ENCODE measurements around the gene SEMG1. TPM values are rescaled to one million over a fixed set of nuclear protein-coding genes. Genes with fewer than 3 reads are reported as not detected.

The SEMG1 gene
- total RNA-seq, 4 donors from 2014 or later: 0.27 TPM; not detected in 3

- in situ Hi-C loops (cut with MboI; ENCODE audit: low pct_ligation_motif_present in 1 of 4, low pct_unique_long_range_greater_than_20kb in 1 of 4, low sequenced_read_pairs in 3 of 4) (no loop called here), intact Hi-C loops (cut with DNase I; ENCODE audit: low total_unique reads) (no loop called here)
- H3K36me3 ChIP-seq: no peaks in the 10 kb centered on the region
- peaks cover 0 to under 1% (median 0%) of the 10 kb centered on the region in 4 donors for H3K4me1 ChIP-seq
- peaks cover 45% of the 10 kb centered on the region for H3K27me3 ChIP-seq
- TF ChIP-seq CTCF (IDR thresholded peaks at IDR 0.05): no peak
- no peak for TF ChIP-seq POLR2A (IDR thresholded peaks at IDR 0.05)
- no peak for TF ChIP-seq EP300 (IDR thresholded peaks at IDR 0.05; ENCODE audit: low read depth)
- TF ChIP-seq POLR2AphosphoS5 (IDR thresholded peaks at IDR 0.05): no peak
- no peak overlapping the region for H3K4me3 ChIP-seq
- no peaks in the 10 kb centered on the region for H3K9me3 ChIP-seq
- H3K27ac ChIP-seq: no peak overlapping the region
- no peak for DNase-seq
Observed at GRCh38 chr20:45248609-45249008, 41.8 kb downstream of the SEMG1 start.

GRCh38 chr20:45251884-45252560 lies 45.2 kb downstream of the SEMG1 start:
- Histone ChIP-seq H3K27ac (no peak overlapping the region), H3K36me3 (no peaks in the 10 kb centered on the region), H3K9me3 (no peaks in the 10 kb centered on the region), H3K27me3 (peaks cover 13% of the 10 kb centered on the region), H3K4me3 (no peak overlapping the region), H3K4me1 (peaks cover 5 to 18% (median 14%) of the 10 kb centered on the region in 4 donors)
- WGBS, 2 donors (ENCODE audit: low coverage in 1 of 2): 52 to 57% methylated on average over 5 of the region's 5 CpGs
- in situ Hi-C loops (cut with MboI; ENCODE audit: low pct_ligation_motif_present in 1 of 4, low pct_unique_long_range_greater_than_20kb in 1 of 4, low sequenced_read_pairs in 3 of 4) (no loop called here), intact Hi-C loops (cut with DNase I; ENCODE audit: low total_unique reads) (no loop called here)
- no peak for DNase-seq
- TF ChIP-seq POLR2A (IDR thresholded peaks at IDR 0.05) (no peak), EP300 (IDR thresholded peaks at IDR 0.05; ENCODE audit: low read depth) (no peak), POLR2AphosphoS5 (IDR thresholded peaks at IDR 0.05) (no peak), CTCF (IDR thresholded peaks at IDR 0.05) (no peak)

GRCh38 chr20:45253261-45253660 lies 46.4 kb downstream of the SEMG1 start:
- TF ChIP-seq POLR2AphosphoS5 (IDR thresholded peaks at IDR 0.05) (no peak), CTCF (IDR thresholded peaks at IDR 0.05) (no peak), EP300 (IDR thresholded peaks at IDR 0.05; ENCODE audit: low read depth) (no peak), POLR2A (IDR thresholded peaks at IDR 0.05) (no peak)
- Histone ChIP-seq H3K36me3 (no peaks in the 10 kb centered on the region), H3K9me3 (no peaks in the 10 kb centered on the region), H3K27me3 (peaks cover 5% of the 10 kb centered on the region), H3K4me1 (peaks cover 5 to 18% (median 14%) of the 10 kb centered on the region in 4 donors), H3K27ac (no peak overlapping the region), H3K4me3 (no peak overlapping the region)
- in situ Hi-C loops (cut with MboI; ENCODE audit: low pct_ligation_motif_present in 1 of 4, low pct_unique_long_range_greater_than_20kb in 1 of 4, low sequenced_read_pairs in 3 of 4) (no loop called here), intact Hi-C loops (cut with DNase I; ENCODE audit: low total_unique reads) (no loop called here)
- 93 to 100% methylated on average over 1 to 4 of the region's 4 CpGs for WGBS, 2 donors (ENCODE audit: low coverage in 1 of 2)
- no peak for DNase-seq

- Histone ChIP-seq H3K9me3 (no peaks in the 10 kb centered on the region), H3K36me3 (no peaks in the 10 kb centered on the region), H3K27me3 (peaks cover 5% of the 10 kb centered on the region), H3K4me1 (peaks cover 5 to 18% (median 14%) of the 10 kb centered on the region in 4 donors), H3K4me3 (no peak within 1 kb of the TSS), H3K27ac (peak within 1 kb of the TSS; percentile 39 to 70 (median 62))
- in situ Hi-C loops (cut with MboI; ENCODE audit: low pct_ligation_motif_present in 1 of 4, low pct_unique_long_range_greater_than_20kb in 1 of 4, low sequenced_read_pairs in 3 of 4) (no loop called here), intact Hi-C loops (cut with DNase I; ENCODE audit: low total_unique reads) (no loop called here)
- peak; percentile 72 for DNase-seq
- peak; percentile 66 for TF ChIP-seq POLR2A (IDR thresholded peaks at IDR 0.05)
- TF ChIP-seq EP300 (IDR thresholded peaks at IDR 0.05; ENCODE audit: low read depth): no peak
- TF ChIP-seq CTCF (IDR thresholded peaks at IDR 0.05): no peak
- peak in 2 of 3 donors; percentile 67 to 75 for TF ChIP-seq POLR2AphosphoS5 (IDR thresholded peaks at IDR 0.05)
- 25 to 49% methylated on average over 3 to 7 of the region's 7 CpGs for WGBS, 2 donors (ENCODE audit: low coverage in 1 of 2)
Observed at GRCh38 chr20:45254383-45255262, 47.8 kb downstream of the SEMG1 start, which contains the start of gene SLPI. Gene SLPI (minus strand): TSS chr20:45254564. CDS start chr20:45254543, 21 bp downstream.
